Lower leg skin (tissue), 3 donors: ENCODE data around the gene PCLAF.
"Not testable (repeated sequence)": the region's sequence is repeated elsewhere in the genome, so short reads cannot be mapped to it uniquely, and the experiment has no call there.

Source experiments
- CTCF ChIP-seq, 3 donors: fragments of 450-650 bp; IDR thresholded peaks; one replicate each; pipeline ENCODE4 v1.5.1; 2016; ENCODE audit warnings: antibody characterized with exemption in 3 of 3, mild to moderate bottlenecking in 3 of 3, moderate library complexity in 2 of 3
- POLR2A ChIP-seq, 2 donors: fragments of 450-650 bp; IDR thresholded peaks; one replicate each; pipeline ENCODE4 v1.6.1; 2016 to 2017; ENCODE audit warnings: antibody characterized with exemption in 2 of 2, mild to moderate bottlenecking in 1 of 2, moderate library complexity in 1 of 2

GRCh38 chr15:64326975-64327374, 54.3 kb downstream of the PCLAF start:
- not testable (repeated sequence) for TF ChIP-seq POLR2A, CTCF (IDR thresholded peaks at IDR 0.05)
